WI38 (cell line): ENCODE data around the gene OASL.
A peak's percentile ranks its signal among the peaks of the same experiment; 100 is the strongest.

Source experiments
- H3K4me3 ChIP-seq: 2 replicates; pipeline ENCODE4 v1.5.1; 2011; ENCODE audit warnings: low read depth, mild to moderate bottlenecking, control low read depth, low read length
- TF ChIP-seq, protein P1 (sequence below): IDR thresholded peaks from 2 replicates; pipeline ENCODE4 v1.5.1; 2012; ENCODE audit warnings: low read depth, mild to moderate bottlenecking, control low read depth, low read length

OASL gene

GRCh38 chr12:121018860-121019617, 20.0 kb downstream of the OASL start:
- no peak overlapping the region for H3K4me3 ChIP-seq
- TF ChIP-seq, protein P1, sequence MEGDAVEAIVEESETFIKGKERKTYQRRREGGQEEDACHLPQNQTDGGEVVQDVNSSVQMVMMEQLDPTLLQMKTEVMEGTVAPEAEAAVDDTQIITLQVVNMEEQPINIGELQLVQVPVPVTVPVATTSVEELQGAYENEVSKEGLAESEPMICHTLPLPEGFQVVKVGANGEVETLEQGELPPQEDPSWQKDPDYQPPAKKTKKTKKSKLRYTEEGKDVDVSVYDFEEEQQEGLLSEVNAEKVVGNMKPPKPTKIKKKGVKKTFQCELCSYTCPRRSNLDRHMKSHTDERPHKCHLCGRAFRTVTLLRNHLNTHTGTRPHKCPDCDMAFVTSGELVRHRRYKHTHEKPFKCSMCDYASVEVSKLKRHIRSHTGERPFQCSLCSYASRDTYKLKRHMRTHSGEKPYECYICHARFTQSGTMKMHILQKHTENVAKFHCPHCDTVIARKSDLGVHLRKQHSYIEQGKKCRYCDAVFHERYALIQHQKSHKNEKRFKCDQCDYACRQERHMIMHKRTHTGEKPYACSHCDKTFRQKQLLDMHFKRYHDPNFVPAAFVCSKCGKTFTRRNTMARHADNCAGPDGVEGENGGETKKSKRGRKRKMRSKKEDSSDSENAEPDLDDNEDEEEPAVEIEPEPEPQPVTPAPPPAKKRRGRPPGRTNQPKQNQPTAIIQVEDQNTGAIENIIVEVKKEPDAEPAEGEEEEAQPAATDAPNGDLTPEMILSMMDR, result no peak

DNA sequence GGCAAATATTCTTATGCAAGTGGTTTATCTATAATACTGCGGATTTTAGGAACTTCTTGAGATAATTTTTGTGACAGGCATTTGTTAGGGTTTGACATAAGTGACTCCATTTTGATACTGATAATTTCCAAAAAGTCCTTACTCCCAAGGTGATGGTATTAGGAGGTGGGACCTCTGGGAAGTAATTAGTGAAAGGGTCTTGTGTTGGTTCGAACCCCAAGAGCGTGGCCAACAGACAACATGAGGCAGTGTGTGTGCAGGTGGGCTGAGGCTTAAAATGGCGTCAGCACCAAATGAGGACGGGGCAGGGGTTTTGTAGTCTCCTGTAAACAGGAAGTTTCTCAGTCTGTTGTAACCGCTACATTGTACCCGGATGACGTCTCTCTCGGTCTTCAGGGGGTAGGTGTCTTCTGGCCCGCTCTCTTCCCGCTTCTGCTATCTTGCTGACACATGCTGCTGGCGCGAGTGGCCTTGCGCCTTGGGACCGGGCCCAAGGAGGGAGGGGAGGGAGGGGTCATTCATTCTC, 21.0 kb downstream of the OASL start:
- H3K4me3 ChIP-seq, result no peak overlapping the region
- TF ChIP-seq, protein P1, result no peak

GRCh38 chr12:121015825-121016766, 22.9 kb downstream of the OASL start, which contains the start of gene C12orf43:
Gene C12orf43 (minus strand): TSS chr12:121016487. CDS start chr12:121016474, 13 bp downstream.
- TF ChIP-seq, protein P1, result no peak
- H3K4me3 ChIP-seq, result peak within 1 kb of the TSS; percentile 98

- TF ChIP-seq, protein P1, result no peak
- H3K4me3 ChIP-seq, result no peak overlapping the region
Observed at GRCh38 chr12:121013715-121014114, 25.3 kb downstream of the OASL start.

DNA sequence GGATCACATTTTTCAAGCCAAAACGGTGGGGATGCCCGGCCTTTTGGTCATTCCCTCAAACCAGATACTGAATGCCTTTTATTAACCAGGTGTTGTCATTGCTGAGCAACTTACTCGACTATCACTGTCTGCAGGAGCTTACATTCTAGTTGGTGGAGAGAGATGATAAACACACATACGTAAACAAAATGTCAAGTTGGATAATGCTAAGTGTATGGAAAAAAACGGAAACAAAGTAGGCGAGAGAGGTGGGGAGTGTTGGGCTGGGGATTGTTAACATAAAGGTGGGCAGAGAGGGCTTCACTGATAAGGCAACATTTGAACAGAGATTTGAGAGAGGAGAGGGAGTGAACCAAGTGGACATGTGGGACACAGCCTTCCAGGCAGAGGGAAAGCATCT, 27.2 kb downstream of the OASL start:
- TF ChIP-seq, protein P1, result no peak
- H3K4me3 ChIP-seq, result no peak overlapping the region

- TF ChIP-seq, protein P1, result no peak
- H3K4me3 ChIP-seq, result no peak overlapping the region
Observed at GRCh38 chr12:121010860-121011259, 28.2 kb downstream of the OASL start.
